ENCODE data around the gene ACP7. TPM values are rescaled to one million over a fixed set of nuclear protein-coding genes. Genes with fewer than 3 reads are reported as not detected.

The ACP7 gene
- total RNA-seq, 2 donors from 2014 or later = not detected

DNA sequence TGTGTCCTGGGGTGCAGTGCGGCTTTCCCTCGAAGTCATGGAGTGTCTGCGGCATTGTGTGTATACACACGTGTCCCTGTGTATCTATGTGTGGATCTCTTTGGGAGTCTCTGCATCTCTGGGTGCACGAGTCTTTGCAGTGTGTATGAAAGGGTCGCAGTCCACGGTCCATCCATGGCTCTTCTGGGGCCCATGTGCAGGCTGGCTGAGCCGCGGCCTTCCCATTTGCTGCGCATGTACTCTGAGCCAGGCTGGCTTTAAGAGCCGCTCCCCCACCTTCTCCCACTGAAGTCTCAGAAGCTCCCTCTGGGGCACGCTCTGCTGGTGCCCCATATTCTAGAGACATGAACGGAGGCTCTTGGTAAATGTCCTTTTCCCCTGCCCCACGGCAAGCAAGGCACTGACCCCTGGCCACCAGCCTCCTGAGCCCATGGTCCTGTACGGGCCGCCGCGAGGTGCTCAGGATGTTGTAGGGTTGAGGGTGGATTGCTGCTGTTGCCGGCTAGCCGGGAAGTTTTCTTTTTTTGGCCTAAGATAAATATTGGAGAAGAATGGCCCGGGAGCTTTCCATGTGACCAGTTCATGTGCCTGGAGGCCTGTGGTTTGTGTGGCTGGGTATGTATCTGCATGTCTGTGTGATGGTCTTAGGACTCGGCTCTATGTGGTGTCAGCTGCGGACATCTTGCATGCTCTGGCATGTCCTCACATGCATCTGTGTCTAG, 73.3 kb downstream of the ACP7 start:
- intact Hi-C loops (cut with DNase I) = no loop called here
- DNase-seq (ENCODE audit: low spot score) = no peak

DNA sequence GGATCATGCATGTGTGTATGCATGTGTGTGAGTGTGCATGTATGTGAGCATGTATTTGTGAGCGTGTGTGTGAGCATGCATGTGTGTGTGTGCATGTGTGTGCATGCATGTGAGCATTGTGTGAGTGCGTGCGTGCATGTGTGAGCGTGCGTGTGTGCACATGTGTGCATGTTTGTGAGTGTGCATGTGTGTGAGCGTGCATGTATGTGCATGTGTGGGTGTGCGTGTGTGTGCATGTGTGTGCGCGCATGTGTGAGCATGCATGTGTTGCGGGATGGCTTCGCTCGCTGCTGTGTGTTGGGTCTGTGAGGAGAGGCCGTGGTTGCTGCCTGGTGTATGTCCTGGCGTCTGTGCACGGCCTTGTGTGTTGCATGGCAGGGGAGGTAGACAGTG, 73.8 kb downstream of the ACP7 start:
- no peak for DNase-seq (ENCODE audit: low spot score)
- intact Hi-C loops (cut with DNase I) = no loop called here

DNA sequence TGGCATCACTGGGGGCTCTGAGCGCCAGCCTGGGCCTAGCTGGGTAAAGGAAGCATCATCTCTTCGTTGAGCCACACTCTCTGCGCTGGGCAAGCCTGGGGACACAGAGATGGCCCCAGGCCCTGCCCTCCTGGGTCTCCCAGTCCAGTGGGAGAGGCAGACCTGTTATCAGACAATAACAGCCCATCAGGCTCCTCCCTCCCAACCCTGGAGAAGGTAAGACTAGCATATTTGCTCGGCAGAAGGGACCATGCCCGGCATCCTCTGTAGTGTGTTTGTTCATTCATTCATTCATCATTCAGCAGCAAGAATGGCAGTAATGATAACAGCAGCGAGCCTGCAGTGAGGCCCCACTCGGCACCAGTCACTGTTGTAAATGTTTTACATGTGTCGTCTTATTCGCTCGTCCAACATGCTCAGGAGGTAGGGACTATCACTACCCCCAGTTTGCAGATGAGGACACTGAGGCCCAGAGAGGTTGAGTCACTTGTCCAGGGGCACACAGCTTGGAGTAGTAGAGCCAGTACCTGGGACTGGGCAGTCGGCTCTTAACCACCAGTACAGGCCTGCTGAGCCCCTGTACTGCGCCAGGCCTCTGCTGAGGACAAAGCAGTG, 74.6 kb downstream of the ACP7 start:
- no peak for DNase-seq (ENCODE audit: low spot score)

DNA sequence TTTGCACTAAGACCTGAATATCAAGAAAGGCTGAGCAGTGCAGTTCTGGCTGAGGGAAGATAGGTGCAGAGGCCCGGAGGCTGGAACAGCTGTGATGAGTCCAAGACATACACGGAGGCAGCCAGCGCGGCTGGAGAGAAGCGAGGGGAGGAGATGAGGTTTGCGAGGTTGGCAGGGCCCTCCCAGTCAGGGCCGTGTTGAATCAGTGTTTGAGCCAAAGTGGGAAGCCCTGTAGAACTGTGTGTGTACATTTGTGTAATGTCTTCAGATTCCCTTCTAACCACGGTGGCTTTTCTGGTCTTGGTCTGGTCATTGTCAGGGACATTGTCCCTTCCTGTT, 76.3 kb downstream of the ACP7 start:
- peak; percentile 91 for DNase-seq (ENCODE audit: low spot score)
- intact Hi-C loops (cut with DNase I) = no loop called here

More for the DNA sequence above, 74.6 kb downstream of the ACP7 start:
- intact Hi-C loops (cut with DNase I) = no loop called here

Other genes starting within 250 kb of the ACP7 start
- gene HNRNPL, start 234.4 kb upstream of the ACP7 start, total RNA-seq = 100 to 1,000 TPM; 191 to 194 TPM
- gene RINL, start 206.1 kb upstream of the ACP7 start, total RNA-seq = 1 to 10 TPM; 5.8 to 6.1 TPM
- 10 to 100 TPM; 41.7 to 48.1 TPM for gene SIRT2, start 184.8 kb upstream of the ACP7 start, total RNA-seq
- 10 to 100 TPM; 19.3 to 23.1 TPM for gene NFKBIB, start 184.4 kb upstream of the ACP7 start, total RNA-seq
- under 1 TPM; 0.24 to 0.37 TPM for gene CCER2, start 172.2 kb upstream of the ACP7 start, total RNA-seq
- gene SARS2, start 153.6 kb upstream of the ACP7 start, total RNA-seq = 1 to 10 TPM; 8.2 to 9.5 TPM
- 10 to 100 TPM; 17.8 to 21.4 TPM for gene MRPS12, start 153.4 kb upstream of the ACP7 start, total RNA-seq
- 10 to 100 TPM; 17.4 to 23.0 TPM for gene FBXO17, start 108.6 kb upstream of the ACP7 start, total RNA-seq
- gene FBXO27, start 51.8 kb upstream of the ACP7 start, total RNA-seq = 10 to 100 TPM in 1 of 2 donors, 1 to 10 TPM in 1; 8.5 to 10.0 TPM
- gene PAK4, start 41.4 kb downstream of the ACP7 start, total RNA-seq = 10 to 100 TPM; 15.0 to 17.3 TPM
- not detected for gene NCCRP1, start 112.6 kb downstream of the ACP7 start, total RNA-seq
- gene SYCN, start 119.9 kb downstream of the ACP7 start, total RNA-seq = not detected
- gene IFNL3, start 160.6 kb downstream of the ACP7 start, total RNA-seq = not detected
- not detected for gene IFNL4, start 164.5 kb downstream of the ACP7 start, total RNA-seq
- gene IFNL2, start 184.0 kb downstream of the ACP7 start, total RNA-seq = not detected
- gene IFNL1, start 212.0 kb downstream of the ACP7 start, total RNA-seq = not detected
- under 1 TPM; 0.29 to 0.32 TPM for gene LRFN1, start 236.5 kb downstream of the ACP7 start, total RNA-seq